ENCODE data around the gene NPAS1. TPM values are rescaled to one million over a fixed set of nuclear protein-coding genes. Genes with fewer than 3 reads are reported as not detected.

NPAS1 gene
- total RNA-seq, 1 experiment from 2014 or later = 4.6 TPM

DNA sequence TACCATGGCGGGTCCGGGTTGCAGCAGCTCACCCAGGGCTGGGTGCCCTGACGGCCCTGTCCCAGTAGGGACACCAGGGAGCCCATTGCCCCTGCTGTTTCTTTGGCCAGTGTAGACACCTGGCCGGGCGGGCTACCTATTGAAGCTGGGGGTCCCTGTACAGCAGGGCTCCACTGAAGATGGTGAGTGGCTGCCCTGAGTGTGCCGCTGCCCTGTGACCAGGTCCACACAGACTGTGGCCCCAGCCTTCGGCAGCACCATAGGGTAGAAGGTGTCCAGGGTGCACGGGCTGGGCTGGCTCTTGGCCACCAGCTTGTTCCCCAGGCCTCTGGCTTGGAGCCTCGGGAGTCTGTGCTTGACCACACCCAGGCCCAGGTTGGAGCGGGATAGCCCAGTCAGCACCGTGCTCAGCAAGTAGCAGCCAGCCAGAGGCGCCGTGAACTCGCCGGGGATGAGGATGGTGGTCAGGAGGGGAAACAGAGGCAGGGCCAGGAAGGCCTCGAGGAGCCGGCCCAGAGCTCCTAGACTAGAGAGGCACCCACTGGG, 25.4 kb upstream of the NPAS1 start:
- CTCF ChIA-PET = no interaction called here
- intact Hi-C loops (cut with micrococcal nuclease) = loop anchor here (5.0 kb wide), 1 partner anchor 152 kb away; no protein-coding TSS in a partner anchor

More for the DNA sequence above, 25.4 kb upstream of the NPAS1 start:
- H3K27me3 ChIP-seq (ENCODE audit: insufficient read depth, low read length) = no peaks in the 10 kb centered on the region
- no peak for DNase-seq (ENCODE audit: low read depth, low spot score)
- H3K36me3 ChIP-seq (ENCODE audit: control insufficient read depth in 1 of 2, insufficient read depth in 2 of 2, low read length in 2 of 2) = peaks cover 0 to 9% of the 10 kb centered on the region in 2 experiments; a peak in 2 of 4 replicates
- ChIA-PET RAD21 (ENCODE audit: low non-redundant PET in 1 of 2, low total read pairs in 2 of 2, uncharacterized antibody in 2 of 2, unreplicated experiment in 2 of 2) (no interaction called here), POLR2A (no interaction called here)
- H4K20me1 ChIP-seq (ENCODE audit: insufficient read depth) = no peaks in the 10 kb centered on the region
- H2AFZ ChIP-seq (ENCODE audit: low read depth, low read length, poor library complexity, severe bottlenecking) = no peak overlapping the region
- H3K79me2 ChIP-seq (ENCODE audit: insufficient read depth, low read length) = no peaks in the 10 kb centered on the region
- no peak for TF ChIP-seq EZH2phosphoT487 (IDR thresholded peaks at IDR 0.05; ENCODE audit: borderline replicate concordance)
- TF ChIP-seq CEBPB (IDR thresholded peaks at IDR 0.05; ENCODE audit: low read depth) = no peak
- TF ChIP-seq ELF1 (IDR thresholded peaks at IDR 0.05; ENCODE audit: borderline replicate concordance, low read depth) = no peak
- TF ChIP-seq POLR2AphosphoS5 (IDR thresholded peaks at IDR 0.05; ENCODE audit: low read depth, low read length) = no peak
- no peak for TF ChIP-seq REST (IDR thresholded peaks at IDR 0.05; ENCODE audit: low read depth)
- no peak for TF ChIP-seq ZFX (IDR thresholded peaks at IDR 0.05)
- TF ChIP-seq EGR1 (IDR thresholded peaks at IDR 0.05; ENCODE audit: low read depth) = no peak
- no peak for TF ChIP-seq ZBTB33 (IDR thresholded peaks at IDR 0.05; ENCODE audit: extremely low read depth, insufficient replicate concordance, low read length)
- TF ChIP-seq SP1 (IDR thresholded peaks at IDR 0.05; ENCODE audit: low read depth) = no peak
- no peak for TF ChIP-seq YY1 (IDR thresholded peaks at IDR 0.05; ENCODE audit: extremely low read depth, insufficient replicate concordance, low read depth, low read length)
- no peak for TF ChIP-seq CBX3 (IDR thresholded peaks at IDR 0.05; ENCODE audit: low read depth)
- no peak for TF ChIP-seq MAX (IDR thresholded peaks at IDR 0.05)
- no peak for TF ChIP-seq FOSL1 (IDR thresholded peaks at IDR 0.05; ENCODE audit: low read depth)
- TF ChIP-seq, protein P1, sequence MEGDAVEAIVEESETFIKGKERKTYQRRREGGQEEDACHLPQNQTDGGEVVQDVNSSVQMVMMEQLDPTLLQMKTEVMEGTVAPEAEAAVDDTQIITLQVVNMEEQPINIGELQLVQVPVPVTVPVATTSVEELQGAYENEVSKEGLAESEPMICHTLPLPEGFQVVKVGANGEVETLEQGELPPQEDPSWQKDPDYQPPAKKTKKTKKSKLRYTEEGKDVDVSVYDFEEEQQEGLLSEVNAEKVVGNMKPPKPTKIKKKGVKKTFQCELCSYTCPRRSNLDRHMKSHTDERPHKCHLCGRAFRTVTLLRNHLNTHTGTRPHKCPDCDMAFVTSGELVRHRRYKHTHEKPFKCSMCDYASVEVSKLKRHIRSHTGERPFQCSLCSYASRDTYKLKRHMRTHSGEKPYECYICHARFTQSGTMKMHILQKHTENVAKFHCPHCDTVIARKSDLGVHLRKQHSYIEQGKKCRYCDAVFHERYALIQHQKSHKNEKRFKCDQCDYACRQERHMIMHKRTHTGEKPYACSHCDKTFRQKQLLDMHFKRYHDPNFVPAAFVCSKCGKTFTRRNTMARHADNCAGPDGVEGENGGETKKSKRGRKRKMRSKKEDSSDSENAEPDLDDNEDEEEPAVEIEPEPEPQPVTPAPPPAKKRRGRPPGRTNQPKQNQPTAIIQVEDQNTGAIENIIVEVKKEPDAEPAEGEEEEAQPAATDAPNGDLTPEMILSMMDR (IDR thresholded peaks at IDR 0.05 in 2 of 3, conservative IDR thresholded peaks at IDR 0.05 in 1 of 3; ENCODE audit: borderline replicate concordance in 1 of 3, insufficient read depth in 1 of 3, low read depth in 2 of 3, low read length in 2 of 3) = no peak
- H3K4me2 ChIP-seq (ENCODE audit: low read length) = no peak overlapping the region
- H3K4me1 ChIP-seq (ENCODE audit: control insufficient read depth in 1 of 2, insufficient read depth in 2 of 2, low read length in 2 of 2) = peaks cover 0 to 3% of the 10 kb centered on the region in 2 experiments; a peak in 1 of 4 replicates
- H3K9me2 ChIP-seq (ENCODE audit: insufficient read depth) = no peaks in the 10 kb centered on the region
- no peak overlapping the region for H3K4me3 ChIP-seq (replicated peaks in 1 of 2; ENCODE audit: low read depth in 1 of 2, low read length in 2 of 2)
- no TSS peak for BruUV-seq (replicated peaks)
- no peak for ATAC-seq
- H3K9ac ChIP-seq (ENCODE audit: low read length) = no peak overlapping the region
- H3K27ac ChIP-seq (ENCODE audit: low read depth, low read length) = no peak overlapping the region; the same call in 1 of the 2 replicates
- no peaks in the 10 kb centered on the region for H3K9me3 ChIP-seq (ENCODE audit: control insufficient read depth in 1 of 2, insufficient read depth in 1 of 2, low read depth in 1 of 2, low read length in 2 of 2)
